Retinal pigment epithelial cell (primary cell): Measurements from ENCODE around the gene SF3A1.

Experiments
- DNase-seq: peaks from one replicate; pipeline ENCODE4 v3.0.0-alpha.2; 2010; ENCODE audit warnings: low read depth
- H3K4me3 ChIP-seq: 2 replicates; pipeline ENCODE4 v1.5.1; 2011; ENCODE audit warnings: mild to moderate bottlenecking, low read length, control low read depth, moderate library complexity
- TF ChIP-seq, protein P1 (sequence below): conservative IDR thresholded peaks from 2 replicates; pipeline ENCODE4 v1.5.1; 2011; ENCODE audit warnings: low read depth, low read length, control low read depth, inconsistent platforms

SF3A1 gene

DNA sequence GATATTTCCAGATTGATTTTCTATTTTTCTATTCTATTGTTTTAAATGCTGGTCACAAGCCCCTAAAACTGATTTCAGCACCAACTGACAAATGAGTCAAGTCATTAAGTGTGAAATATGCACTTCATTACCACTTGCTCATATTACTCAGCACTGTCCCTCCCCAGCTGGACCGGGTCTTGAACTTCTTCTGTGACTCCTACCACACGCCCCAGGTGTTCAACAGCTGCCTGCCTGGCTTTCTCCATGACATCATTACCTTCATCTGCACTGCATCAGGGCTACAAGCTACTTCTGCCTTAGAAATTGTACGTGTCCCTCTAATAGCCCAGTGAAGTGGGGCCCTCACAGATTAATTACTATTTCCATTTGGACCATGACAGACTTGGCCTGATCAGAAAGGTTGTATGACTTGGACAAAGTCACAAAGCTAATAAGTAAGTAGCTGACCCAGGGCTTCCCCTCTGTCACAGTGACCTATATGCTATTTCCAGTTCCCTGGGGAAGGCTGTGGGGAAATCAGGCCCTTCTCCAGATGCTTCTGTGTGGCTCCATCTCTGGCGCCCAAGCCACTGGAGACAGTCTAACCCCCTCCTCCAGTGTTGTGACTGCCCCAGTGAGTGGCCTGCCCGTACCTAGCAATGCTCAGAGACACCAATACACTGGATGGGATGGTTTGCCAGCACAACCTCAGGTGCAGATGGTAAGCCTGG is 48.0 kb downstream of the SF3A1 start:
- TF ChIP-seq, protein P1, sequence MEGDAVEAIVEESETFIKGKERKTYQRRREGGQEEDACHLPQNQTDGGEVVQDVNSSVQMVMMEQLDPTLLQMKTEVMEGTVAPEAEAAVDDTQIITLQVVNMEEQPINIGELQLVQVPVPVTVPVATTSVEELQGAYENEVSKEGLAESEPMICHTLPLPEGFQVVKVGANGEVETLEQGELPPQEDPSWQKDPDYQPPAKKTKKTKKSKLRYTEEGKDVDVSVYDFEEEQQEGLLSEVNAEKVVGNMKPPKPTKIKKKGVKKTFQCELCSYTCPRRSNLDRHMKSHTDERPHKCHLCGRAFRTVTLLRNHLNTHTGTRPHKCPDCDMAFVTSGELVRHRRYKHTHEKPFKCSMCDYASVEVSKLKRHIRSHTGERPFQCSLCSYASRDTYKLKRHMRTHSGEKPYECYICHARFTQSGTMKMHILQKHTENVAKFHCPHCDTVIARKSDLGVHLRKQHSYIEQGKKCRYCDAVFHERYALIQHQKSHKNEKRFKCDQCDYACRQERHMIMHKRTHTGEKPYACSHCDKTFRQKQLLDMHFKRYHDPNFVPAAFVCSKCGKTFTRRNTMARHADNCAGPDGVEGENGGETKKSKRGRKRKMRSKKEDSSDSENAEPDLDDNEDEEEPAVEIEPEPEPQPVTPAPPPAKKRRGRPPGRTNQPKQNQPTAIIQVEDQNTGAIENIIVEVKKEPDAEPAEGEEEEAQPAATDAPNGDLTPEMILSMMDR, result no peak
- no peak overlapping the region for H3K4me3 ChIP-seq
- no peak for DNase-seq

DNA sequence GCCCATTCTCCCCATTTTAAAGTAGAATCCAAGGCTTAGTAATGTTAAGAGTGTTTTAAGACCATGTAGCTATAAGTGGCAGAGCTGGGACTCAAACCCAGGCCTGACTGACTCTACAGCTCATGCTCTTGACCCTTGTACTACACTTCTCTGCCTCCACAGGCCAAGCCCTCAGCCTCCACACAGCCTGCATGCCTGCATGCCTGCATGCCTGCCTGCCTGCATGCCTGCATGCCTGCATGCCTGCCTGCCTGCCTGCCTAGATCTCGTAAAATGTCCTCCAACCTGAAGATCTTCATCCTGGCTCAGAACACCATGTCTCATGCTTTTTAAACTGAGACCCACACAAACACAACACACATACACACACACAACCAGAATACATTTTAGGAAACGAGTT is 48.6 kb downstream of the SF3A1 start:
- DNase-seq, result no peak
- TF ChIP-seq, protein P1, result no peak
- H3K4me3 ChIP-seq, result no peak overlapping the region

DNA sequence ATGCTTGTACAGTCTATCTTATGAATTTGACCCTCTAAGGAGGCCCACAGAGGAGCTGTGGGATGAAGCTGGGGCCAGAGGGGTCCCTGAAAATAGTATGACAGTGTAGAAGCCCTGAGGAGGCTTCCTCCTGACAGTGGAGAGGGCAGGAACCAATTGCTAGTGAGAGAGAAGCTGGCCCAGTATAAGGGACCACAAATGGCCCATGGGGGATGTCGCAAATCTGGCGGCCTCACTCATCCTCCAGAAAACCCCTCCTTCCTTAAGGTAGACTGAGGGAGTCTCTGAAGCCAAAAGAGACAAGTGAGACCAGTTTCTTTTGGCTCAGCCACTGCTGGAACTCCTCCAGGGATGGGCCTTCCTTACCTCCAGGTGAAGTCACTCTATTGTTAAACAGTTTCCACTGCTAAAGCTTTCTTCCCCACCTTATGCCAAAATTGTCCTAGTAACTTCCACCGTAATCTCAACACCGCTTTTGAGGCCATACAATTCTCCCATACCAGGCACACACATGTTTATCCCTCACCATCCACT is 49.6 kb downstream of the SF3A1 start:
- DNase-seq, result no peak
- TF ChIP-seq, protein P1, result no peak
- no peak overlapping the region for H3K4me3 ChIP-seq

DNA sequence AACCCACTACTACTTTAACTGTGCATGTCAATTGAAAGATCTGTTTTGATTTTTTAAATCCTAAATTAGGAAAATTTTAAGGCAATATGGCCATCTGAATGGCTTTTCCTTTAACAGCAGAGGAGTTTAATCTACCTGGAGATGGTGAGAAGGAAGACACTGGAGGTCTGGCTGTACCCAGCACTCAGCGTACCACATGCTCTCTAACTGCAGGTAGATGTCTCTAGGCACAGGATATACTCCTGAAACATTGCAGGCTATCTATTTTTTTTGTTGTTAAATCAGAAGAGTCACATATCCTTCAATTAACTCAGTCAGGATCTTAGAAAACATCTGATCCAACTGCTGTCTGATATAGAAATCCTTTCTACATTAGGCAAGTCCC is 50.1 kb downstream of the SF3A1 start:
- TF ChIP-seq, protein P1, result no peak
- H3K4me3 ChIP-seq, result no peak overlapping the region
- no peak for DNase-seq

DNA sequence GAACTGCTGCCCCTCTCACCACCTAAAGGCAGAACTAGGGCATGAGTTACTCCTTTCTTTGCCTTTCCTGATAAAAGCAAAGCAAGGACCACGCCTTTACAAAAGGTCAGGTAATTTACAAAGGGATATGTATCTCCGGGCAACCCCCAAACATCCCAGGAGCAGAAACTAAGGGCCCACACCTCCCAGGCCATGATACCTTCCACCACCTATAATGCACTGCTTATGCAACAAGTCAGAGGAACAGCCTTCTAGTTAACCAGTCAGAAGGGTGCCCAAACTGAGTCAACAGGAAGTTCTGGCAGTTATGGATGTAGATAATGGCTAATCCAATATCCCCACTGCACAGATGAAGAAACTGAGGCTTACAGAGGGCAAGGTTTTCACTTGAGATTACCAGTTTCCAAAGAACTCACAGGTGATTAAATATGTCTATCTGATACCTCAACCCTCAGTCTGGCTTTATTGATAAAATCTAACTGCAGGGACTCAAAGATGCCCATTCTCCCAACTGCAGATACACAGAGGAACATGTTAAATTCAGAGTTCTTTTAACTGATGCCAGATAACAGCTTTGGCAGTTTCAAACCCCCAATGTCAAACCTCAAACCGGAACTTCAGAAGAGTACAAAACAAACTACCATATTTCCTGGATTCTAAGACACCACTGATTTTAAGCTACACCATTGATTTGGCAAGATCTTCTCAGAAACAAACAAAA is 50.6 kb downstream of the SF3A1 start:
- no peak overlapping the region for H3K4me3 ChIP-seq
- TF ChIP-seq, protein P1, result no peak
- no peak for DNase-seq

DNA sequence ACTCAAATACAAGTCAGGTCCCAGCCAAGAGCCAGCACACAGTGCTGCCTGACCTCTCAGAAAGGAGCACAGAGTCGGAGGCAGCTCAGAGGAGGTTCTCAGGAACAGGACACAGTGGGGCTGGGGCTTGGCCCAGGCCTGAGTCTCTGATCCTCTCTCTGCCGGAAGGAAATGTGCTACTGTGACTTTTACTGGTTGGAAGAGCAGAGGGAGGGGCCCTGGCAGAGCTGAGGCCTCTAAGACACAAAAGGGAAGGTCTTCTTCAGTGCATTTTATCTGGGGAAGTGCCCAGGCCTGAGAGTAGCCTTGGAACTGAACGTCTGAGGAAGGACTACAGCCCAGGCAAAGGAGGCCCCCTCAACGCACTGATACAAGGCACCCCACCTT is 51.2 kb downstream of the SF3A1 start:
- DNase-seq, result no peak
- TF ChIP-seq, protein P1, result no peak

More for the DNA sequence above, 51.2 kb downstream of the SF3A1 start:
- no peak overlapping the region for H3K4me3 ChIP-seq
